GM23338 (cell line): Measurements from ENCODE around the gene BAD.

Experiments
- CREB1 ChIP-seq: fragments of 250-450 bp; sonication (Bioruptor Pico); IDR thresholded peaks from 2 replicates; pipeline ENCODE4 v1.5.0; 2020; ENCODE audit warnings: low read depth, mild to moderate bottlenecking, moderate library complexity
- EZH2 ChIP-seq: fragments of 200-600 bp; sonication (generic); IDR thresholded peaks from one replicate; pipeline ENCODE4 v1.8.0; 2017; ENCODE audit warnings: antibody characterized with exemption, mild to moderate bottlenecking, low read depth; ENCODE audit not compliant: unreplicated experiment
- EZH2phosphoT487 ChIP-seq: fragments of 200-600 bp; sonication (generic); IDR thresholded peaks from one replicate; pipeline ENCODE4 v1.8.1; 2018; ENCODE audit warnings: antibody characterized with exemption; ENCODE audit not compliant: unreplicated experiment
- NANOG ChIP-seq: IDR thresholded peaks from 2 replicates; pipeline ENCODE4 v1.6.1; 2016; ENCODE audit warnings: antibody characterized with exemption, borderline replicate concordance
- POLR2AphosphoS5 ChIP-seq: IDR thresholded peaks from 2 replicates; pipeline ENCODE4 v1.6.1; 2016; ENCODE audit warnings: antibody characterized with exemption, low read depth
- ZNF114 ChIP-seq: fragments of 250-450 bp; sonication (Bioruptor Pico); IDR thresholded peaks from 2 replicates; pipeline ENCODE4 v1.5.0; 2020; ENCODE audit warnings: mild to moderate bottlenecking, moderate library complexity
- ZNF462 ChIP-seq: fragments of 250-450 bp; sonication (Bioruptor Pico); IDR thresholded peaks from 2 replicates; pipeline ENCODE4 v1.5.0; 2020; ENCODE audit warnings: mild to moderate bottlenecking, moderate library complexity
- TF ChIP-seq, protein P1 (sequence below), 2 experiments: fragments of 200-600 bp in 1 of 2; sonication (generic) in 1 of 2; conservative IDR thresholded peaks; 2 replicates each; pipeline versions ENCODE4 v1.5.1 to v1.6.1; 2016 to 2017; ENCODE audit warnings: antibody characterized with exemption in 2 of 2, low read depth in 2 of 2, mild to moderate bottlenecking in 2 of 2, moderate library complexity in 1 of 2

DNA sequence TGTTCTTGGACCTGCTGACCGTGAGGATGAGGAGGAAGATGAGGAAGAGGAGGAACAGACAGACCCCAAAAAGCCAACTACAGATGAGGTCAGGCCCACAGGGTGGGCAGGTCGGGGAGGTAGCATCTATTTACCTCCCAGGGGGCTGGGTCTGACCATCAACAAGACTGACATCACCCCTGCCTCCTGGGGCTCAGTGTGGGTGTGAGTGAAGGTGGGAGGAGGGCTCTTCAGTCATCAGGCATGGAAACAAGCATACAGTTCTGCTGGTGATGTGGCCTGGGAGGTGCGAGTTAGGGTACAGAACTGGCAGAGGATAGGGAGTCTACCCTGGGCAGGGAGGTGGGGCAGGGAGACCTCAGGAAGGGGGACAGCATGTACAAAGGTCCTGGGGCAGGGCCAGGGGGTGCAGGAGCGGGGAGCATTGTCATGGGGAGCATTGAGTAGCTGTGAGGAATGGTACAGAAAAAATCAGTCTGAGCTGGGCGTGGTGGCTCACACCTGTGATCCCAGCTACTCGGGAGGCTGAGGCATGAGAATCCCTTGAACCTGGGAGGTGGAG is 24.2 kb downstream of the BAD start:
- TF ChIP-seq, protein P1, sequence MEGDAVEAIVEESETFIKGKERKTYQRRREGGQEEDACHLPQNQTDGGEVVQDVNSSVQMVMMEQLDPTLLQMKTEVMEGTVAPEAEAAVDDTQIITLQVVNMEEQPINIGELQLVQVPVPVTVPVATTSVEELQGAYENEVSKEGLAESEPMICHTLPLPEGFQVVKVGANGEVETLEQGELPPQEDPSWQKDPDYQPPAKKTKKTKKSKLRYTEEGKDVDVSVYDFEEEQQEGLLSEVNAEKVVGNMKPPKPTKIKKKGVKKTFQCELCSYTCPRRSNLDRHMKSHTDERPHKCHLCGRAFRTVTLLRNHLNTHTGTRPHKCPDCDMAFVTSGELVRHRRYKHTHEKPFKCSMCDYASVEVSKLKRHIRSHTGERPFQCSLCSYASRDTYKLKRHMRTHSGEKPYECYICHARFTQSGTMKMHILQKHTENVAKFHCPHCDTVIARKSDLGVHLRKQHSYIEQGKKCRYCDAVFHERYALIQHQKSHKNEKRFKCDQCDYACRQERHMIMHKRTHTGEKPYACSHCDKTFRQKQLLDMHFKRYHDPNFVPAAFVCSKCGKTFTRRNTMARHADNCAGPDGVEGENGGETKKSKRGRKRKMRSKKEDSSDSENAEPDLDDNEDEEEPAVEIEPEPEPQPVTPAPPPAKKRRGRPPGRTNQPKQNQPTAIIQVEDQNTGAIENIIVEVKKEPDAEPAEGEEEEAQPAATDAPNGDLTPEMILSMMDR (conservative IDR thresholded peaks at IDR 0.05; ENCODE audit: low read depth in 2 of 2) = no peak
- TF ChIP-seq EZH2phosphoT487 = no peak
- no peak for TF ChIP-seq ZNF114 (CRISPR knock-in tag)
- TF ChIP-seq POLR2AphosphoS5 = no peak
- no peak for TF ChIP-seq NANOG
- TF ChIP-seq CREB1 (CRISPR knock-in tag) = no peak
- no peak for TF ChIP-seq EZH2
- TF ChIP-seq ZNF462 (CRISPR knock-in tag) = no peak
